ENCODE data around the gene LMNTD2.

Gene LMNTD2

GRCh38 chr11:595400-595799 is 34.9 kb upstream of the LMNTD2 start:
- no peak for TF ChIP-seq ZFX (IDR thresholded peaks at IDR 0.05; ENCODE audit: borderline replicate concordance)
- TF ChIP-seq CTCF (IDR thresholded peaks at IDR 0.05): no peak
- no peak overlapping the region for H3K27ac ChIP-seq

- H3K27ac ChIP-seq: no peak overlapping the region
- TF ChIP-seq ZFX (IDR thresholded peaks at IDR 0.05; ENCODE audit: borderline replicate concordance): no peak
- TF ChIP-seq CTCF (IDR thresholded peaks at IDR 0.05): no peak
These were observed 32.8 kb upstream of the LMNTD2 start for GRCh38 chr11:593347-593746.

GRCh38 chr11:592918-593317 is 32.4 kb upstream of the LMNTD2 start:
- no peak for TF ChIP-seq ZFX (IDR thresholded peaks at IDR 0.05; ENCODE audit: borderline replicate concordance)
- TF ChIP-seq CTCF (IDR thresholded peaks at IDR 0.05): no peak
- H3K27ac ChIP-seq: no peak overlapping the region

GRCh38 chr11:592501-592900 is 32.0 kb upstream of the LMNTD2 start:
- no peak overlapping the region for H3K27ac ChIP-seq
- TF ChIP-seq ZFX (IDR thresholded peaks at IDR 0.05; ENCODE audit: borderline replicate concordance) (no peak), CTCF (IDR thresholded peaks at IDR 0.05) (no peak)

GRCh38 chr11:590997-591396 is 30.5 kb upstream of the LMNTD2 start:
- H3K27ac ChIP-seq: no peak overlapping the region
- TF ChIP-seq CTCF (IDR thresholded peaks at IDR 0.05) (no peak), ZFX (IDR thresholded peaks at IDR 0.05; ENCODE audit: borderline replicate concordance) (no peak)

- TF ChIP-seq ZFX (IDR thresholded peaks at IDR 0.05; ENCODE audit: borderline replicate concordance): no peak
- TF ChIP-seq CTCF (IDR thresholded peaks at IDR 0.05): no peak
- no peak overlapping the region for H3K27ac ChIP-seq
These were observed 29.3 kb upstream of the LMNTD2 start for GRCh38 chr11:589798-590197.

- TF ChIP-seq CTCF (IDR thresholded peaks at IDR 0.05): no peak
- TF ChIP-seq ZFX (IDR thresholded peaks at IDR 0.05; ENCODE audit: borderline replicate concordance): no peak
- no peak overlapping the region for H3K27ac ChIP-seq
These were observed 27.4 kb upstream of the LMNTD2 start for GRCh38 chr11:587978-588380.
